ENCODE data around the gene ANO1.

Gene ANO1

DNA sequence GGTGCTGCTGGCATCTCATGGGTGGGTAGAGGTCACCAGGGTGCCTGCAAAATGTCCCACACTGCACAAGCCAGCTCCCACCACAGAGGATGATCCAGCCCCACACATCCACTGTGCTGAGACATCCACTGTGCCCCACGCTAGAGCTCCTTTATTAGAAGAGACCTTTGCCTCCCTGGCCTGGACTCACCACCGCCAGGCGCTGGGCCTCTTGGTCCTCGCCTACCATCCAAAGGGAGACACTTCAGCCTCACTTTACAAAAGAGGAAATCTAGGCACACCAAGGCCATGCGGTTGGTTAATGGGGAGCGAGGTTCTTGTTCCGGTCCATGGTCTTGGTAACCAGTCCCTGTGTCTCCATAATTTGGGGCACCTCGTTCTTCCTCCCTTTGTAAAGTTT, 3.4 kb upstream of the ANO1 start:
- no peak for TF ChIP-seq ZC3H10 (CRISPR knock-in tag; IDR thresholded peaks at IDR 0.05)
- no peak for TF ChIP-seq ARNTL (CRISPR knock-in tag; IDR thresholded peaks at IDR 0.05; ENCODE audit: borderline replicate concordance, low read depth)
- TF ChIP-seq, protein P1, sequence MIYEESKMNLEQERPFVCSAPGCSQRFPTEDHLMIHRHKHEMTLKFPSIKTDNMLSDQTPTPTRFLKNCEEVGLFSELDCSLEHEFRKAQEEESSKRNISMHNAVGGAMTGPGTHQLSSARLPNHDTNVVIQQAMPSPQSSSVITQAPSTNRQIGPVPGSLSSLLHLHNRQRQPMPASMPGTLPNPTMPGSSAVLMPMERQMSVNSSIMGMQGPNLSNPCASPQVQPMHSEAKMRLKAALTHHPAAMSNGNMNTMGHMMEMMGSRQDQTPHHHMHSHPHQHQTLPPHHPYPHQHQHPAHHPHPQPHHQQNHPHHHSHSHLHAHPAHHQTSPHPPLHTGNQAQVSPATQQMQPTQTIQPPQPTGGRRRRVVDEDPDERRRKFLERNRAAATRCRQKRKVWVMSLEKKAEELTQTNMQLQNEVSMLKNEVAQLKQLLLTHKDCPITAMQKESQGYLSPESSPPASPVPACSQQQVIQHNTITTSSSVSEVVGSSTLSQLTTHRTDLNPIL (CRISPR knock-in tag; IDR thresholded peaks at IDR 0.05; ENCODE audit: low read depth), result no peak
- no peak for TF ChIP-seq CSDC2 (CRISPR knock-in tag; IDR thresholded peaks at IDR 0.05)
- no peak for TF ChIP-seq TCF4 (CRISPR knock-in tag; IDR thresholded peaks at IDR 0.05; ENCODE audit: borderline replicate concordance)
- TF ChIP-seq PPARA (CRISPR knock-in tag; IDR thresholded peaks at IDR 0.05; ENCODE audit: borderline replicate concordance), result no peak
- TF ChIP-seq TOX (CRISPR knock-in tag; IDR thresholded peaks at IDR 0.05; ENCODE audit: borderline replicate concordance), result no peak
- TF ChIP-seq, protein P2, sequence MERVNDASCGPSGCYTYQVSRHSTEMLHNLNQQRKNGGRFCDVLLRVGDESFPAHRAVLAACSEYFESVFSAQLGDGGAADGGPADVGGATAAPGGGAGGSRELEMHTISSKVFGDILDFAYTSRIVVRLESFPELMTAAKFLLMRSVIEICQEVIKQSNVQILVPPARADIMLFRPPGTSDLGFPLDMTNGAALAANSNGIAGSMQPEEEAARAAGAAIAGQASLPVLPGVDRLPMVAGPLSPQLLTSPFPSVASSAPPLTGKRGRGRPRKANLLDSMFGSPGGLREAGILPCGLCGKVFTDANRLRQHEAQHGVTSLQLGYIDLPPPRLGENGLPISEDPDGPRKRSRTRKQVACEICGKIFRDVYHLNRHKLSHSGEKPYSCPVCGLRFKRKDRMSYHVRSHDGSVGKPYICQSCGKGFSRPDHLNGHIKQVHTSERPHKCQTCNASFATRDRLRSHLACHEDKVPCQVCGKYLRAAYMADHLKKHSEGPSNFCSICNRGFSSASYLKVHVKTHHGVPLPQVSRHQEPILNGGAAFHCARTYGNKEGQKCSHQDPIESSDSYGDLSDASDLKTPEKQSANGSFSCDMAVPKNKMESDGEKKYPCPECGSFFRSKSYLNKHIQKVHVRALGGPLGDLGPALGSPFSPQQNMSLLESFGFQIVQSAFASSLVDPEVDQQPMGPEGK (CRISPR knock-in tag; IDR thresholded peaks at IDR 0.05; ENCODE audit: borderline replicate concordance), result no peak
- no peak for TF ChIP-seq BACH2 (CRISPR knock-in tag; IDR thresholded peaks at IDR 0.05; ENCODE audit: borderline replicate concordance)
- TF ChIP-seq ZFP30 (CRISPR knock-in tag; IDR thresholded peaks at IDR 0.05), result no peak
- TF ChIP-seq, protein P3, sequence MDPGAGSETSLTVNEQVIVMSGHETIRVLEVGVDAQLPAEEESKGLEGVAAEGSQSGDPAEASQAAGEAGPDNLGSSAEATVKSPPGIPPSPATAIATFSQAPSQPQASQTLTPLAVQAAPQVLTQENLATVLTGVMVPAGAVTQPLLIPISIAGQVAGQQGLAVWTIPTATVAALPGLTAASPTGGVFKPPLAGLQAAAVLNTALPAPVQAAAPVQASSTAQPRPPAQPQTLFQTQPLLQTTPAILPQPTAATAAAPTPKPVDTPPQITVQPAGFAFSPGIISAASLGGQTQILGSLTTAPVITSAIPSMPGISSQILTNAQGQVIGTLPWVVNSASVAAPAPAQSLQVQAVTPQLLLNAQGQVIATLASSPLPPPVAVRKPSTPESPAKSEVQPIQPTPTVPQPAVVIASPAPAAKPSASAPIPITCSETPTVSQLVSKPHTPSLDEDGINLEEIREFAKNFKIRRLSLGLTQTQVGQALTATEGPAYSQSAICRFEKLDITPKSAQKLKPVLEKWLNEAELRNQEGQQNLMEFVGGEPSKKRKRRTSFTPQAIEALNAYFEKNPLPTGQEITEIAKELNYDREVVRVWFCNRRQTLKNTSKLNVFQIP (CRISPR knock-in tag; IDR thresholded peaks at IDR 0.05; ENCODE audit: borderline replicate concordance, low read depth), result no peak
- TF ChIP-seq ZFP3 (CRISPR knock-in tag; IDR thresholded peaks at IDR 0.05), result no peak
- TF ChIP-seq ESRRG (CRISPR knock-in tag; IDR thresholded peaks at IDR 0.05), result no peak
- TF ChIP-seq, protein P4, sequence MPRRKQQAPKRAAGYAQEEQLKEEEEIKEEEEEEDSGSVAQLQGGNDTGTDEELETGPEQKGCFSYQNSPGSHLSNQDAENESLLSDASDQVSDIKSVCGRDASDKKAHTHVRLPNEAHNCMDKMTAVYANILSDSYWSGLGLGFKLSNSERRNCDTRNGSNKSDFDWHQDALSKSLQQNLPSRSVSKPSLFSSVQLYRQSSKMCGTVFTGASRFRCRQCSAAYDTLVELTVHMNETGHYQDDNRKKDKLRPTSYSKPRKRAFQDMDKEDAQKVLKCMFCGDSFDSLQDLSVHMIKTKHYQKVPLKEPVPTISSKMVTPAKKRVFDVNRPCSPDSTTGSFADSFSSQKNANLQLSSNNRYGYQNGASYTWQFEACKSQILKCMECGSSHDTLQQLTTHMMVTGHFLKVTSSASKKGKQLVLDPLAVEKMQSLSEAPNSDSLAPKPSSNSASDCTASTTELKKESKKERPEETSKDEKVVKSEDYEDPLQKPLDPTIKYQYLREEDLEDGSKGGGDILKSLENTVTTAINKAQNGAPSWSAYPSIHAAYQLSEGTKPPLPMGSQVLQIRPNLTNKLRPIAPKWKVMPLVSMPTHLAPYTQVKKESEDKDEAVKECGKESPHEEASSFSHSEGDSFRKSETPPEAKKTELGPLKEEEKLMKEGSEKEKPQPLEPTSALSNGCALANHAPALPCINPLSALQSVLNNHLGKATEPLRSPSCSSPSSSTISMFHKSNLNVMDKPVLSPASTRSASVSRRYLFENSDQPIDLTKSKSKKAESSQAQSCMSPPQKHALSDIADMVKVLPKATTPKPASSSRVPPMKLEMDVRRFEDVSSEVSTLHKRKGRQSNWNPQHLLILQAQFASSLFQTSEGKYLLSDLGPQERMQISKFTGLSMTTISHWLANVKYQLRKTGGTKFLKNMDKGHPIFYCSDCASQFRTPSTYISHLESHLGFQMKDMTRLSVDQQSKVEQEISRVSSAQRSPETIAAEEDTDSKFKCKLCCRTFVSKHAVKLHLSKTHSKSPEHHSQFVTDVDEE (CRISPR knock-in tag; IDR thresholded peaks at IDR 0.05), result no peak
- no peak for TF ChIP-seq ZNF565 (CRISPR knock-in tag; conservative IDR thresholded peaks at IDR 0.05; ENCODE audit: low read depth)
- no peak for TF ChIP-seq SNAI2 (CRISPR knock-in tag; IDR thresholded peaks at IDR 0.05)
- no peak for TF ChIP-seq OSR1 (CRISPR knock-in tag; IDR thresholded peaks at IDR 0.05)
- no peak for ATAC-seq

DNA sequence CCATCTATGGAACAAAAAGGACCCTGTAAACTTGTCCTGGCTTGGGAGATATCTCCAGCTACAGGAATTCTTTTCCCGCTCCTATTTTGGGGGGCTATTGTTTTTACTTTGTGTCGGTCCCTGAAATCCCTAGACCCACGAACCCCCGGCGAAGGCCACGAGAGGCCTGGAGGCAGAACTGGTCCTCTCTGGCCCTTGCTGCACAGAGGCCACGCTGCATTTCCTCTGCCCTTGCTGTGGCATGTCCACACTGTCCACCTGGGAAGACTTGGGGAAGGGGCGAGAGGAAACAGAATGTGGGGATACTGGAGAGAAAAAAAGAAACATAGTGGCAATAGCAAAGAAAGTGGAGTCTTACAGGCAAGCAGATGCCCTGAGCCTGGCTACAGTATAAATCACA, 2.3 kb upstream of the ANO1 start:
- TF ChIP-seq ZNF565 (CRISPR knock-in tag; conservative IDR thresholded peaks at IDR 0.05; ENCODE audit: low read depth), result no peak
- TF ChIP-seq, protein P2 (CRISPR knock-in tag; IDR thresholded peaks at IDR 0.05; ENCODE audit: borderline replicate concordance), result no peak
- TF ChIP-seq ARNTL (CRISPR knock-in tag; IDR thresholded peaks at IDR 0.05; ENCODE audit: borderline replicate concordance, low read depth), result no peak
- no peak for TF ChIP-seq RARB (CRISPR knock-in tag; IDR thresholded peaks at IDR 0.05)
- no peak for TF ChIP-seq CSDC2 (CRISPR knock-in tag; IDR thresholded peaks at IDR 0.05)
- TF ChIP-seq SNAI2 (CRISPR knock-in tag; IDR thresholded peaks at IDR 0.05), result no peak
- TF ChIP-seq GLIS3 (CRISPR knock-in tag; IDR thresholded peaks at IDR 0.05), result no peak
- TF ChIP-seq, protein P1 (CRISPR knock-in tag; IDR thresholded peaks at IDR 0.05; ENCODE audit: low read depth), result no peak
- no peak for TF ChIP-seq ZNF8 (CRISPR knock-in tag; IDR thresholded peaks at IDR 0.05)
- TF ChIP-seq TOX (CRISPR knock-in tag; IDR thresholded peaks at IDR 0.05; ENCODE audit: borderline replicate concordance), result no peak
- no peak for TF ChIP-seq ZNF70 (CRISPR knock-in tag; IDR thresholded peaks at IDR 0.05)
- TF ChIP-seq ZC3H10 (CRISPR knock-in tag; IDR thresholded peaks at IDR 0.05), result no peak
- TF ChIP-seq ESRRG (CRISPR knock-in tag; IDR thresholded peaks at IDR 0.05), result no peak
- no peak for TF ChIP-seq ISL1 (CRISPR knock-in tag; IDR thresholded peaks at IDR 0.05)
- no peak for TF ChIP-seq PPARA (CRISPR knock-in tag; IDR thresholded peaks at IDR 0.05; ENCODE audit: borderline replicate concordance)
- TF ChIP-seq, protein P4 (CRISPR knock-in tag; IDR thresholded peaks at IDR 0.05), result no peak
- TF ChIP-seq, protein P3 (CRISPR knock-in tag; IDR thresholded peaks at IDR 0.05; ENCODE audit: borderline replicate concordance, low read depth), result no peak
- no peak for TF ChIP-seq OSR1 (CRISPR knock-in tag; IDR thresholded peaks at IDR 0.05)
- TF ChIP-seq ZFP3 (CRISPR knock-in tag; IDR thresholded peaks at IDR 0.05), result no peak
- no peak for ATAC-seq

All from SK-N-SH treated with all-trans-retinoic acid at 6 μM for 48 hours (cell line).